Left lobe of liver (tissue), 2 donors: ENCODE results near the gene ILDR1. TPM values are rescaled to one million over a fixed set of nuclear protein-coding genes. Genes with fewer than 3 reads are reported as not detected.
A peak's percentile ranks its signal among the peaks of the same experiment; 100 is the strongest.

ENCODE experiments used
- ATAC-seq: fragments of 200-7000 bp; cut with Tn5 transposase; one replicate; pipeline ENCODE4 v1.9.1; 2020; ENCODE audit warnings: mild to moderate bottlenecking, moderate library complexity
- DNase-seq: peaks from one replicate; pipeline ENCODE4 v3.0.0-alpha.2; 2020; ENCODE audit warnings: low spot score
- total RNA-seq: library from RNA; stranded (reverse); gene quantifications from one replicate; pipeline ENCODE4 v1.2.1, GENCODE V29; 2021
- donor health status: DM: no; HTN: no; CAD: no; lungs with moderate emphysema.
- donor health status: DM: no; HTN: yes; CAD: no.

The ILDR1 gene
- total RNA-seq, 1 donor from 2014 or later: 0.15 TPM

GRCh38 chr3:121995161-121996137 is 26.6 kb downstream of the ILDR1 start:
- DNase-seq (peak; percentile 62), ATAC-seq (peak; percentile 97)

- no peak for DNase-seq
- no peak for ATAC-seq
Measured at GRCh38 chr3:121994551-121994950, 27.5 kb downstream of the ILDR1 start.

- DNase-seq (no peak), ATAC-seq (no peak)
Measured at GRCh38 chr3:121992601-121993560, 29.2 kb downstream of the ILDR1 start.

- no peak for DNase-seq
- peak; percentile 42 for ATAC-seq
Measured at GRCh38 chr3:121989943-121990342, 32.1 kb downstream of the ILDR1 start.

- DNase-seq: no peak
- ATAC-seq: no peak
Measured at GRCh38 chr3:121988146-121988545, 33.9 kb downstream of the ILDR1 start.

- no peak for DNase-seq
- ATAC-seq: no peak
Measured at GRCh38 chr3:121985846-121986245, 36.2 kb downstream of the ILDR1 start.

GRCh38 chr3:121981473-121981872 is 40.6 kb downstream of the ILDR1 start:
- no peak for DNase-seq
- no peak for ATAC-seq

GRCh38 chr3:121980450-121980796 is 41.6 kb downstream of the ILDR1 start:
- ATAC-seq (no peak), DNase-seq (no peak)

GRCh38 chr3:121979734-121980449 is 42.2 kb downstream of the ILDR1 start:
- ATAC-seq (no peak), DNase-seq (no peak)

GRCh38 chr3:121979246-121979645 is 42.8 kb downstream of the ILDR1 start:
- ATAC-seq (no peak), DNase-seq (no peak)

- DNase-seq: no peak
- no peak for ATAC-seq
Measured at GRCh38 chr3:121976727-121977126, 45.3 kb downstream of the ILDR1 start.

GRCh38 chr3:121975702-121976302 is 46.2 kb downstream of the ILDR1 start:
- ATAC-seq (no peak), DNase-seq (no peak)

- DNase-seq: no peak
- no peak for ATAC-seq
Measured at GRCh38 chr3:121974601-121975111, 47.4 kb downstream of the ILDR1 start.

- no peak for ATAC-seq
- DNase-seq: no peak
Measured at GRCh38 chr3:121970047-121970446, 52.0 kb downstream of the ILDR1 start.

- ATAC-seq (no peak), DNase-seq (no peak)
Measured at GRCh38 chr3:121969631-121970030, 52.4 kb downstream of the ILDR1 start.

GRCh38 chr3:121963608-121964007 is 58.4 kb downstream of the ILDR1 start:
- ATAC-seq (no peak), DNase-seq (no peak)

GRCh38 chr3:121962443-121962842 is 59.6 kb downstream of the ILDR1 start:
- ATAC-seq (no peak), DNase-seq (no peak)

- no peak for ATAC-seq
- DNase-seq: no peak
Measured at GRCh38 chr3:121961283-121961682, 60.8 kb downstream of the ILDR1 start.

GRCh38 chr3:121958801-121959200 is 63.2 kb downstream of the ILDR1 start:
- ATAC-seq (no peak), DNase-seq (no peak)

- DNase-seq: no peak
- peak; percentile 20 for ATAC-seq
Measured at GRCh38 chr3:121957674-121958415, 64.2 kb downstream of the ILDR1 start.
